Colonic mucosa (tissue), 4 donors: Measurements from ENCODE around the gene C1QTNF4. TPM values are rescaled to one million over a fixed set of nuclear protein-coding genes. Genes with fewer than 3 reads are reported as not detected.

Experiments
- DNase-seq: peaks from one replicate; pipeline ENCODE4 v3.0.0-alpha.2; 2020
- H3K27ac ChIP-seq: fragments of 200-600 bp; one replicate; pipeline ENCODE4 v1.8.0; 2021
- H3K27me3 ChIP-seq: fragments of 200-600 bp; one replicate; pipeline ENCODE4 v1.8.0; 2021
- H3K36me3 ChIP-seq: fragments of 200-600 bp; one replicate; pipeline ENCODE4 v1.8.0; 2021
- H3K4me1 ChIP-seq: fragments of 200-600 bp; one replicate; pipeline ENCODE4 v1.8.0; 2021; ENCODE audit warnings: mild to moderate bottlenecking
- H3K4me3 ChIP-seq: fragments of 200-600 bp; one replicate; pipeline ENCODE4 v1.8.0; 2021
- H3K9ac ChIP-seq, 2 donors: one replicate each; pipeline ENCODE4 v1.7.0; 2013; ENCODE audit warnings: control low read depth in 2 of 2, low read depth in 2 of 2, low read length in 2 of 2
- H3K9me3 ChIP-seq: fragments of 200-600 bp; one replicate; pipeline ENCODE4 v1.8.0; 2021
- CTCF ChIP-seq: fragments of 200-600 bp; IDR thresholded peaks from one replicate; pipeline ENCODE4 v1.8.0; 2022; ENCODE audit warnings: antibody characterized with exemption, mild to moderate bottlenecking
- intact Hi-C: fragments of 100-400 bp; cut with DNase I; formaldehyde crosslinking; loops from one replicate; pipeline ENCODE4 v1.14.1; 2022
- total RNA-seq, 2 donors: library from RNA; stranded (reverse); fragmentation: NEBNext Ultra II Directional in 1 of 2; extraction: Animal tissue kit (Norgen Biotek cat#: 25700) in 1 of 2; gene quantifications; one replicate each; pipeline ENCODE4 v1.2.1, GENCODE V29; 2021
- donor health status: healthy.
- donor health status: DM: no; HTN: no; CAD: no.
- donor health status: DM: no; HTN: no; CAD: no.

The C1QTNF4 gene
- total RNA-seq, 2 donors from 2014 or later, result 0.35 to 0.85 TPM

GRCh38 chr11:47592970-47593369 is 1.2 kb downstream of the C1QTNF4 start:
- H3K36me3 ChIP-seq, result no peaks in the 10 kb centered on the region
- H3K9ac ChIP-seq, result no peak overlapping the region
- no peak overlapping the region for H3K4me3 ChIP-seq
- H3K27ac ChIP-seq, result no peak overlapping the region
- H3K9me3 ChIP-seq, result no peaks in the 10 kb centered on the region
- no peak for TF ChIP-seq CTCF
- no peaks in the 10 kb centered on the region for H3K4me1 ChIP-seq
- peaks cover 29% of the 10 kb centered on the region for H3K27me3 ChIP-seq
- DNase-seq, result no peak
- intact Hi-C loops, result no loop called here

GRCh38 chr11:47592251-47592650 is 2.0 kb downstream of the C1QTNF4 start:
- H3K9me3 ChIP-seq, result no peaks in the 10 kb centered on the region
- intact Hi-C loops, result no loop called here
- no peak for DNase-seq
- H3K27ac ChIP-seq, result no peak overlapping the region
- no peaks in the 10 kb centered on the region for H3K4me1 ChIP-seq
- no peak overlapping the region for H3K4me3 ChIP-seq
- TF ChIP-seq CTCF, result no peak
- no peaks in the 10 kb centered on the region for H3K36me3 ChIP-seq
- H3K9ac ChIP-seq, result no peak overlapping the region
- peaks cover 29% of the 10 kb centered on the region for H3K27me3 ChIP-seq

- intact Hi-C loops, result no loop called here
These were observed 2.4 kb downstream of the C1QTNF4 start for GRCh38 chr11:47591764-47592163.

GRCh38 chr11:47589977-47590861 is 4.0 kb downstream of the C1QTNF4 start:
- Histone ChIP-seq H3K9me3 (no peaks in the 10 kb centered on the region), H3K27ac (no peak overlapping the region), H3K4me3 (peak overlapping the region; percentile 23), H3K4me1 (no peaks in the 10 kb centered on the region), H3K9ac (no peak overlapping the region), H3K27me3 (peaks cover 29% of the 10 kb centered on the region), H3K36me3 (no peaks in the 10 kb centered on the region)
- TF ChIP-seq CTCF, result no peak
- DNase-seq, result no peak
- intact Hi-C loops, result no loop called here

More at GRCh38 chr11:47591764-47592163, 2.4 kb downstream of the C1QTNF4 start:
- H3K4me3 ChIP-seq, result no peak overlapping the region
- no peak for TF ChIP-seq CTCF
- no peaks in the 10 kb centered on the region for H3K36me3 ChIP-seq
- no peak overlapping the region for H3K9ac ChIP-seq
- H3K4me1 ChIP-seq, result no peaks in the 10 kb centered on the region
- H3K27ac ChIP-seq, result no peak overlapping the region
- peaks cover 29% of the 10 kb centered on the region for H3K27me3 ChIP-seq
- DNase-seq, result no peak
- no peaks in the 10 kb centered on the region for H3K9me3 ChIP-seq

GRCh38 chr11:47589584-47589976 is 4.6 kb downstream of the C1QTNF4 start:
- H3K27me3 ChIP-seq, result peaks cover 26% of the 10 kb centered on the region
- no peak overlapping the region for H3K27ac ChIP-seq
- no peaks in the 10 kb centered on the region for H3K9me3 ChIP-seq
- no peaks in the 10 kb centered on the region for H3K4me1 ChIP-seq
- H3K4me3 ChIP-seq, result peak overlapping the region; percentile 23
- no peaks in the 10 kb centered on the region for H3K36me3 ChIP-seq
- no peak for TF ChIP-seq CTCF
- H3K9ac ChIP-seq, result no peak overlapping the region
- intact Hi-C loops, result no loop called here
- DNase-seq, result no peak
